AG04450 (cell line): ENCODE results near the gene SCYL1. TPM values are rescaled to one million over a fixed set of nuclear protein-coding genes. Genes with fewer than 3 reads are reported as not detected.

Experiments used
- CTCF ChIA-PET: fragments of 300-600, 350-600 bp; formaldehyde crosslinking; extraction: SDS; loops from one replicate; lab custom pipeline; 2022; ENCODE audit warnings: antibody characterized with exemption, inconsistent platforms; lab: Charles Lee
- POLR2A ChIA-PET: fragments of 350-600 bp; formaldehyde crosslinking; extraction: SDS; loops from one replicate; lab custom pipeline; 2021; ENCODE audit warnings: antibody characterized with exemption, inconsistent platforms; lab: Yijun Ruan, JAX
- DNase-seq: peaks from one replicate; pipeline ENCODE4 v3.0.0-alpha.2; 2011; ENCODE audit warnings: low read depth, low spot score
- H3K27ac ChIP-seq: one replicate; pipeline ENCODE4 v1.5.1; 2012; ENCODE audit warnings: low read depth, low read length, control low read depth
- H3K27me3 ChIP-seq: one replicate; pipeline ENCODE4 v1.6.0; 2012; ENCODE audit warnings: low read length; ENCODE audit not compliant: control insufficient read depth, insufficient read depth
- H3K4me3 ChIP-seq: 2 replicates; pipeline ENCODE4 v1.5.1; 2011; ENCODE audit warnings: mild to moderate bottlenecking, low read depth, low read length, control low read depth
- H3K9me3 ChIP-seq: 2 replicates; pipeline ENCODE4 v1.5.1; 2012; ENCODE audit warnings: low read length; ENCODE audit not compliant: control insufficient read depth, insufficient read depth
- CTCF ChIP-seq: IDR thresholded peaks from 2 replicates; pipeline ENCODE4 v1.5.1; 2011; ENCODE audit warnings: low read depth, low read length, control low read depth, inconsistent platforms
- polyA plus RNA-seq: library from polyadenylated mRNA; depleted of rRNA; stranded (reverse); fragments of >200 nt; gene quantifications from 2 replicates; pipeline ENCODE4 v1.2.3, GENCODE V29; 2011; rRNA removed
- small RNA-seq: library from RNA; depleted of rRNA; stranded (forward); fragments of <200 nt; gene quantifications from one replicate; pipeline ENCODE3, GENCODE V24; 2012; ENCODE audit warnings: low read depth; ENCODE audit not compliant: insufficient read length

SCYL1 gene
- polyA plus RNA-seq, 1 experiment = 60.9 TPM

GRCh38 chr11:65585396-65586246 lies 60.7 kb downstream of the SCYL1 start:
- CTCF ChIA-PET = interaction anchor here (0.5 to 1.2 kb wide), 3 partner anchors 9 to 483 kb away, joined by 3 to 4 read pairs (median 3); no protein-coding TSS in a partner anchor
- Histone ChIP-seq H3K9me3 (no peaks in the 10 kb centered on the region), H3K4me3 (no peak overlapping the region), H3K27me3 (no peaks in the 10 kb centered on the region), H3K27ac (no peak overlapping the region)
- DNase-seq = no peak
- no peak for TF ChIP-seq CTCF
- POLR2A ChIA-PET = no interaction called here

DNA sequence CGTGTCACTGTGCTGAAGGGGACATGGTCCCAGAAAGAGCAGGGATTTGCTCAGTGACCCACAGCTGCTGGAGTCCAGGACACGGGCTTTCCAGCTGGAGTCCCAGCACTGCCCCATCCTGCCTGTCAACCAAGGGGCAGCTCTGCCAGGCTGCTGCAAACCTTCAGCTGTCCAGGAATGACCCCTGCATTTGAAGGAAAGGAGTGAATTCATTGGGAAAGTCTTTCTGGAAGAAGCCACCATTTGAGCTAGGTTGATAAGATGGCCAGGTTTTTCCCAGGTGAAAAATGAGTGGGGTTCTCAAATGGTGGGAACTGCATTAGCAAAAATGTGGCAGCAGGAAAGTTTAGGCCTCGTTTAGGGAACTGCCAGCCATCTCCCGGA lies 61.4 kb downstream of the SCYL1 start:
- no peak for DNase-seq
- no peaks in the 10 kb centered on the region for H3K27me3 ChIP-seq
- CTCF ChIA-PET = interaction anchor here (1.0 to 1.2 kb wide), 3 partner anchors 8 to 170 kb away, joined by 3 to 5 read pairs (median 4); no protein-coding TSS in a partner anchor
- H3K27ac ChIP-seq = peak overlapping the region; percentile 21
- POLR2A ChIA-PET = interaction anchor here (1.1 kb wide), 1 partner anchor 164 kb away, joined by 6 read pairs; the partner anchor contains the start of gene NEAT1
- TF ChIP-seq CTCF = no peak
- no peaks in the 10 kb centered on the region for H3K9me3 ChIP-seq
- H3K4me3 ChIP-seq = no peak overlapping the region

GRCh38 chr11:65586676-65587075 lies 61.8 kb downstream of the SCYL1 start:
- H3K27me3 ChIP-seq = no peaks in the 10 kb centered on the region
- H3K27ac ChIP-seq = no peak overlapping the region
- no peak for DNase-seq
- no peaks in the 10 kb centered on the region for H3K9me3 ChIP-seq
- ChIA-PET CTCF (interaction anchor here (1.1 to 1.2 kb wide), 2 partner anchors 45 to 171 kb away, joined by 3 to 5 read pairs; no protein-coding TSS in a partner anchor), POLR2A (interaction anchor here (0.8 to 1.1 kb wide), 2 partner anchors 78 to 164 kb away, joined by 3 to 6 read pairs; partner anchors contain the start of gene NEAT1)
- TF ChIP-seq CTCF = no peak
- H3K4me3 ChIP-seq = no peak overlapping the region

Small RNA genes lying within 50 kb of the gene (small RNA-seq; reads per million reads assigned to genes)
- gene AP001362.1 = not detected
- gene RF01684 = not detected

Other genes with a start within 250 kb of the SCYL1 start
- 14.3 and 21.1 TPM in 2 replicates for gene CDC42EP2, start 210.2 kb upstream of the SCYL1 start, polyA plus RNA-seq
- gene DPF2, start 191.2 kb upstream of the SCYL1 start, polyA plus RNA-seq = 43.7 and 52.0 TPM in 2 replicates
- gene TIGD3, start 170.3 kb upstream of the SCYL1 start, polyA plus RNA-seq = 0.07 and 0.11 TPM in 2 replicates
- 0.76 and 1.4 TPM in 2 replicates for gene SLC25A45, start 142.4 kb upstream of the SCYL1 start, polyA plus RNA-seq
- 10.7 and 14.1 TPM in 2 replicates for gene FRMD8, start 138.4 kb upstream of the SCYL1 start, polyA plus RNA-seq
- gene NEAT1, start 102.3 kb upstream of the SCYL1 start, polyA plus RNA-seq = 72.3 and 83.3 TPM in 2 replicates
- gene MALAT1, start 26.0 kb upstream of the SCYL1 start, polyA plus RNA-seq = 1,149 and 1,465 TPM in 2 replicates
- 25.3 and 49.2 TPM in 2 replicates for gene LTBP3, start 33.3 kb downstream of the SCYL1 start, polyA plus RNA-seq
- 23.5 and 44.3 TPM in 2 replicates for gene ZNRD2, start 45.4 kb downstream of the SCYL1 start, polyA plus RNA-seq
- 28.8 and 40.8 TPM in 2 replicates for gene FAM89B, start 47.5 kb downstream of the SCYL1 start, polyA plus RNA-seq
- 11.3 and 15.2 TPM in 2 replicates for gene EHBP1L1, start 51.0 kb downstream of the SCYL1 start, polyA plus RNA-seq
- gene KCNK7, start 70.7 kb downstream of the SCYL1 start, polyA plus RNA-seq = 0.17 TPM in 1 of 2 replicates, not detected in the other
- 12.6 and 17.1 TPM in 2 replicates for gene MAP3K11, start 89.1 kb downstream of the SCYL1 start, polyA plus RNA-seq
- 9.7 and 14.0 TPM in 2 replicates for gene PCNX3, start 90.7 kb downstream of the SCYL1 start, polyA plus RNA-seq
- gene SIPA1, start 113.0 kb downstream of the SCYL1 start, polyA plus RNA-seq = 11.4 and 19.8 TPM in 2 replicates
- 23.4 and 26.7 TPM in 2 replicates for gene RELA, start 137.8 kb downstream of the SCYL1 start, polyA plus RNA-seq
- gene KAT5, start 187.2 kb downstream of the SCYL1 start, polyA plus RNA-seq = 22.6 and 26.1 TPM in 2 replicates
- 14.2 and 20.8 TPM in 2 replicates for gene RNASEH2C, start 195.7 kb downstream of the SCYL1 start, polyA plus RNA-seq